HTR-8/SVneo (cell line): ENCODE measurements around the gene DNAJB13.

Source experiments
- DNase-seq: peaks from one replicate; pipeline ENCODE4 v3.0.0; 2011; ENCODE audit warnings: low spot score, mixed read lengths; ENCODE audit not compliant: insufficient read length
- FAIRE-seq: peaks from 2 replicates; lab custom pipeline; 2011; peaks lifted over from hg19 to GRCh38; lab: Jason Lieb, UNC

The DNAJB13 gene

DNA sequence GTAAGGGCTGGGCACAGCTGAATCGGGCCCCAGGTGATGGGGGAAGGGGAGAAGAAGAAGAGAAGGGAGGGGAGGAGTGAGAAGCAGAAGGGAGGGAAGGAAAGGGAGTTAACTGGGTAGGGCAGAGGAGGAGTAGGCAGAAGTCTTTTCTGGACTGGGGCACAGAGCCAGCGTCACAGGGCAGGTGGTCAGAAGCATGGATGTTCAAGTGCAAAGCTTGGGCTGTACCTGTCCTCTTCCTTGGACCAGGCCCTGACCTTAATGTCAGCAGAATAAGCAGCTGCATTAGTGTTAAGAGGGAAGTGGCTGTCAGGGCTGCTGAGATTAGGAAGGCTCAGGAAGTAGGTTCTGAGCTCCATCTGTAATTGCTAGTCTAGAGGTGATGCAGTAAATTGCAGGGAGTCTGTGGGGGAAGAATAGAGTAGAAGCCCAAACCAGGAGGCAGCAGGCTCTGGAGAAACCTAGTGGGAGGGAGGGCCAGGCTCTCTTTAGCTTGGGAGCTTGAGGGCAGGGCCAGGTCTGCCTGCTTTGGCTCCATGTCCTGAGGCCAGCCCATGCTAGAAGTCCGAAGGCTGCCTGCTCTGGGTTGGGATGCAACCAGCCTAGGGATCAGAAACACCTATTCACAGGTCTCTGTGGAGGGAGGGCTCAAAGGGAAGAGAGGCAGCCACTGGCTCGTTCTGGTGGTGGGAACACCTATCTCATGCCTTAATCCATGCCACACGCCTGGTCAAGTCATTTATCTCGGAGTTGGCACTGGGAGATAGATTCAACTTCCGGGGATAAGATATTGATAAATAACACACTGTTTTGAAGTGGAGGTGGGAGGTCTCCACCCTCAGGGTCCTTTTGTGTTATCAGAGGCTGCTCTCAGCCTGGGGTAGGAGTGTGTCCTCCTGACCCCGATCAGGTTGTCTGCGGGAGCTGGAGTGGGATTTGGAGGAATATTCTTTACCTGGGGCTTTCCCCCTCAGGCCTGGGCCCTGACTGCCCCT is 59.8 kb downstream of the DNAJB13 start:
- DNase-seq (no peak), FAIRE-seq (no peak)

DNA sequence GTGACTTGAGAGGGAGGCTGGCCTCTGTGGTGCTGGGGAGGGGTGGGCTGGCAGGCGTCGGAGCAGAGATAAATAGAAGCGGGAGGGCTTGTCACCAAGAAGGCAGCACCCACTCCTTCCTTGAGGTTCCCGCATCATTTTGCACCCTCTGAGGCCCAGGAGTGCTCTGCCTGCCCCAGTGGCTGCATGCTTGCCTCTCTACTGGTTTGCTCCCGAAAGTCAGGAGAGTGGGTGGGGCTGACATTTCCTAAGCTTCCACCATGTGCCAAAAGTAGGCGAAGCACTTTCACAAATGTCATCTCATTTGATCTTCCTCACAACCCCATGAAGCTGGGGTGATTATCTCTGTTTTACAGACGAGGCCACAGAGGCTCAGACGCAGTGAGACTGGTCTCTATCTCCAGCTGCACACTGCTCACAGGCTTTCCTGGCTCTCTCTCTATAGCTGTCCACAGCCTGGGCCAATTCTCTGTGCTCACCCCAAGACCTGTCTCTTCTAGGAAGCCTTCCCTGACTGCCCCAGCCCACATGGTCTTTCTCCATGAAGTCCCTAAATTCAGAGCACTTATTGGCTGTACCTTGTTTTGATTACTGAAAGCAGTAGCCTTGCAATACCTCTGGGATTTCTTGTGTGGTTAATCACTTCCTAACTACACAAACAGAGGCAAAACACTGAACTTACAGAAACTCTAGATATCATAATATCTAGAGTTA is 60.7 kb downstream of the DNAJB13 start:
- FAIRE-seq (no peak), DNase-seq (no peak)

DNA sequence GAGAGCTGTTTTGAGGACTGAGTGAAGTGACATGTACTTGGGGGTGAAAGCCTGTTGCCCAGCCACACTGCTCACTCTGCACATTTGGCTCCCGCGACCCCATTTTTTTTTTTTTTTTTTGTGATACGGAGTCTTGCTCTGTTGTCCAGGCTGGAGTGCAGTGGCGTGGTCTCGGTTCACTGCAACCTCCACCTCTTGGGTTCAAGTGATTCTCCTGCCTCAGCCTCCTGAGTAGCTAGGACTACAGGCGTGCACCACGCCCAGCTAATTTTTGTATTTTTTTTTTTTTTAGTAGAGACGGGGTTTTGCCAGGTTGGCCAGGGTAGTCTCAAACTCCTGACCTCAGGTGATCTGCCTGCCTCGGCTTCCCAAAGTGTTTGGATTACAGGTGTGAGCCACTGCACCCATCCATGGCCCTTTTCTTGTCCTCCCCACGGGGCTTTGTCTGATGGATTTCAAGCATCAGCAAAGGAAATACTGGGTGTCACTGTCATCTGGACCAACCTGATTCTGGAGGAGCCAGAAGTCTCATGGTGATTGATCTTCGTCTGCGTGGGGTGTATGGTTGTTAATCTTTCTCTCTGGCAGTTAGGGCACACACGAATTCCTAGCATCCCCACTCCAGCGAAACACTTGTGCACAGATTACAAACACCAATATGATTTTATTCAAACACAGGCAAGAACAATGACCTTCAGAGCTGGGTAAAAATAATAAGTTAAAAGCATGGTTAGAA is 61.4 kb downstream of the DNAJB13 start:
- DNase-seq (no peak), FAIRE-seq (no peak)

DNA sequence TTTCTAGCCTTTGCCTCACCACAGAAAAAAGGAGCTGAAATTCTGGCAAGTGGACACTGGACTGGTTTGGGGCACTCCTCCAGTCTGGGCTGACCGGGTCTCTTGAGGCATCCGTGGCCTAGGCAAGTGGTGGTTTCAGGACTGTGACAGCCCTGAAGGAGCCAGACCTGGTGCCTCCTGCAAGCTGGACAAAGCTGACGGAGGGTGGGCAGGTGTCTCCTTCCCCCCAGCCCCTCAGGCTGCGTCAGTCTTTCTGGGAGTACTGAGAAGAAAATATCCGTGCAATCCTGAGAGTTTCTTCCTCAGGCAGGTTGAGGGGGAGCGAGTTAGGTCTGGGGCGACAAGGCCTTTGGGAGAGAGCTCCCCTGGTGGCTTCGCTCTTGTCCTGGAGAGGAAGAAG is 62.3 kb downstream of the DNAJB13 start:
- no peak for DNase-seq
- FAIRE-seq: no peak

DNA sequence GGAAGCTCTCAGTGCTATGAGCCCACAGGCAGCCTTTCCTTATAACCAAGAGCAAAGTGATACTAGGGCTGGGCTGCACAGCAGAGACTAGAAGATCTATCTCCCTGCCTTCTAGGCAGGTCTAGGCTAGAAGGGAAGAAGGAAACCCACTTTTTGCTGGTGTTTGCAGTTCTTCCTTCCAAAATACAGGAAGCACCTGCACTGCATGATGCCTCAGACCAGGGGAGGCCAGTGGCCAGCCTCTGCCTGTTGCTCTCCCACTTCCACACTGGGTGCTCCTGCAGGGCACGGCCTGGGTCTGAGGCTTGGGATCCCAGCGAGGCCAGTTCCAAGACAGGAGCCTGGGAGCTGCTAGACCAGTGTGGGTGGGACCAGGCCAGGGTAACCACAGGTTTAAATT is 64.1 kb downstream of the DNAJB13 start:
- DNase-seq: no peak

DNA sequence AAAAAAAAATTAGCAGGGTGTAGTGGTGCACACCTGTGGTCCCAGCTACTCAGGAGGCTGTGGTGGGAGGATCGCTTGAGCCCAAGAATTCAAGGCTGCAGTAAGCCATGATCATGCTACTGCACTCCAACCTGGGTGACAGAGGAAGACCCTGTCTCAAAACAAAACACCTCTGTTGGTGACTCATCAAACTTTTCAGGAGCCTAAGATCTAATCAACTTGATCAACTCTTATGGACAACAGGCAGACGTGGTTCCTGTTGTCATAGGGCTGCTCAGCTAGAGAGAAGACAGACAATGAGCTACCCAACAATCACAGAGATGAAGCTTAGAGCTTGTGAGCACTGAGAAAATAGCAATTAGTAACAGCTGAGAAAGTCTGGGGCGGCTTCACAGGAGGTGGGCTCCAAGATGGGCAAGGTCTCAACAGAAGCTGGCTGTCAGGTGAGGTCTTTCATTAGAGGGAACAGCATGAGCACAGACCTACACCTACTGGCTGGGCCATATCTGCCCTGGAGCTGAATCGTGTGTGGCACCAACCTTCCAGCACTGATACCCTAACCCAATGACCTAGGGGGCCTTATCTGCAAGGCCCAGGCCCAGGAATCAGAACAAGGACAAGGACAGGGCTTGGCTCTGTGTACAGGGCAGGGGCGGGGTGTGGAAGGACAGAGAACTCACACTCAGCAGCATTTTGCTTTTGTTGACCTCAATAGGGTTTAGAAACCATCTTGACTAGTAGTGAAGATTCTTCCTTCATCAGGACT is 65.3 kb downstream of the DNAJB13 start:
- no peak for DNase-seq
- no peak for FAIRE-seq

More for the DNA sequence above, 64.1 kb downstream of the DNAJB13 start:
- FAIRE-seq: no peak

DNA sequence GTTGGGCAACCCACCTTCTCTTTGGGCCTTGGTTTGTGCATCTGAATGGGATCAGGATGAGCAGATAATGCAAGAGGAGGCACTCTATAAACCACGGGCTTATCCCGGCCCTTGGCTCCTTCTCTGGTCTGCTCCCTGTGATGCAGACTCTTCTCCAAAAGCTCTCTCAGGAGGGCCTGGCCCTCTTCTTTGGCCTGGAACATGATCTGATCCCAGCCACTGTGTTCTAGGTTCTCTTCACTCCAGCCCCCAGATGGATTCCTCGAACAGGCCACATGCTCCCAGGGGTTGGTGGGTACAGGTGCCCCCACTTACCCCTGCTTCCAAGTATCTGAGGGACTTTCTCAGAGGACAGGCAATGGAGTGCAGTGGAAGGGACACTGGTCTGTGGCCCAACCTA is 66.8 kb downstream of the DNAJB13 start:
- DNase-seq (no peak), FAIRE-seq (no peak)

DNA sequence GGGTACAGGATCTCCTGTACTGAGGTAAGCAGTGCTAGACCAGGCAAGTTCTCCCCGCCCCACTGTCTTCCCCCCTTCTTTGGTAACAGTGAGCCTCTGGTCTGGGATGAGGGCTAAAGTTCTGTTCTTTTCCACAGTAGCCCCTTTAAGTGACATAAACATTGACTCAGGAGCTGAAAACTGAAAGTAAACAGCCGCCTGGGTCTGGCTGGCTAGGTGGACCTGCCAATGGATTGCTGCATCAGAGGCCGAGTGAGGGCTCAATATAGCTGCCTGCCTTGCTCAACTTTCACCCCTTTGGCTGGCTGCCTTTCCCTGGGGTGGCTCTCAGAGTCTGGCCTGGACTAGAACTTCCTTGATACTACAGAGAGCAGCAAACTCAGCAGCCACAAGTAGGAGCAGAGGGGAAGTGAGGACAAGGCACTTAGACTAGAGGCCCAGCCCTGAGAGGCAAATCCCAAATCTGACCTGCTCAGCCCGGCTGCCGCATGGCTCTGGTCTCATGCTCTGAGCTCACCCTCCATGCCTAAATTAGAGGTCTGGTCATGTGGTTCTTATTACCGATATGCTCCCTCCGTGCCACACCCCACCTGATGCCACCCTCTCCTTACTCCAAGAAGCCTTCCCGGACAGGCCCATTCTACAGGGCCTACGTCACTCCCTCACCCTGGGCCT is 67.6 kb downstream of the DNAJB13 start:
- FAIRE-seq (no peak), DNase-seq (no peak)

DNA sequence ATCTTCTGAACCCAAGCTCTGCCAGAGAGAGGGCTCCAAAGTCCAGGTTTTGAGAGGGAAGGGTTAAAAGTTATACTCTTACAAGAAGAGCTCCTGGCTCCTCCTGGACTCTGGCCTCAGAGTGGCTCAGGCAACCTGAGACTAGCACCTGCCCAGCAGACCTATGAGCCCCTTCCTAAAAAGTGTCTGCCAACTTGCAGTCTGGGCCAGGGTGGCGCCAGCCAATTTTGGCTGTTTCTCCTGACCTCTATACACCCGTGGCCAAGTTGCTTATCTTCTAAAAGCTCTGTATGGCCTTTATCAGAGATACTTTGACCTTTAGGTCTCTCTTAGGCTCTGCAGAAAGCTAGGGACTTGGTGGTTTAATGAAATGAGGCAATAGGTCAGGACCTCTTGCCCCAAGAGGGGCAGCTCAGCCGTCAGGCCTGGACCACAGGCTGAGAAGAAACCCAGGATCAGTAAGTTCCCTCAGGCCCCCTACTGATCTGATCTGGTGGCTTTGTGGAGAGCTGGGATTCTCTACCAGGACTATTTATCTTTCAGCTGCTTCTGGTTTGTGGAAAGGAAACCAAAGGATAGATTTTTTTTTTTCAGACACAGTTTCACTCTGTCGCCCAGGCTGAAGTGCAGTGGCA is 68.4 kb downstream of the DNAJB13 start:
- no peak for DNase-seq
- FAIRE-seq: no peak

DNA sequence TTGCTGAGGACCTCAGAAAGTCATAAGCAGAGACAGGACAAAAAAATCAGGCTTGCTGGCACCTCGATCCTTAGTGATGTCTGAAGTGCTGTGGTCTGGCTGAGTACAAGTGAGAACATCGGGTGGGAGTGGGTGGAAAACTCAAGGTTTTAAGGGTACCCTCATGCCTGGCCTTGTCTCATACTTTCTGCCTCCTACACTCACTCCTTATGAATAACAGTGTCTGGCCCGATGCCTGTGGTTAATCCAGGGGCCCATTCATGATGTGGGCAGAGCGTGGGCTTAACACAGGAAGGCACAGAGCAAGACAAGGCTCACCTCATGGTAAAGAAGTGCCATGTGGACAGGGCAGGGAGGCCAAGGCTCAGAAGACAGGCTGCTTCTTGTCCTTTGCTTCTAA is 69.0 kb downstream of the DNAJB13 start:
- no peak for FAIRE-seq
- DNase-seq: no peak
